HL-60/S4 treated with phorbol 12-myristate 13-acetate at 8.2 ng/mL for 4 days and 3 days (cell line): Measurements from ENCODE around the gene P3H4.
"Not testable (repeated sequence)": the region's sequence is repeated elsewhere in the genome, so short reads cannot be mapped to it uniquely, and the experiment has no call there.

Experiments used
- in situ Hi-C: fragments of 300-500 bp; cut with MboI; formaldehyde crosslinking; loops from 2 replicates; pipeline ENCODE4 v1.15.0; 2022; ENCODE audit warnings: low sequenced_read_pairs

Gene P3H4

DNA sequence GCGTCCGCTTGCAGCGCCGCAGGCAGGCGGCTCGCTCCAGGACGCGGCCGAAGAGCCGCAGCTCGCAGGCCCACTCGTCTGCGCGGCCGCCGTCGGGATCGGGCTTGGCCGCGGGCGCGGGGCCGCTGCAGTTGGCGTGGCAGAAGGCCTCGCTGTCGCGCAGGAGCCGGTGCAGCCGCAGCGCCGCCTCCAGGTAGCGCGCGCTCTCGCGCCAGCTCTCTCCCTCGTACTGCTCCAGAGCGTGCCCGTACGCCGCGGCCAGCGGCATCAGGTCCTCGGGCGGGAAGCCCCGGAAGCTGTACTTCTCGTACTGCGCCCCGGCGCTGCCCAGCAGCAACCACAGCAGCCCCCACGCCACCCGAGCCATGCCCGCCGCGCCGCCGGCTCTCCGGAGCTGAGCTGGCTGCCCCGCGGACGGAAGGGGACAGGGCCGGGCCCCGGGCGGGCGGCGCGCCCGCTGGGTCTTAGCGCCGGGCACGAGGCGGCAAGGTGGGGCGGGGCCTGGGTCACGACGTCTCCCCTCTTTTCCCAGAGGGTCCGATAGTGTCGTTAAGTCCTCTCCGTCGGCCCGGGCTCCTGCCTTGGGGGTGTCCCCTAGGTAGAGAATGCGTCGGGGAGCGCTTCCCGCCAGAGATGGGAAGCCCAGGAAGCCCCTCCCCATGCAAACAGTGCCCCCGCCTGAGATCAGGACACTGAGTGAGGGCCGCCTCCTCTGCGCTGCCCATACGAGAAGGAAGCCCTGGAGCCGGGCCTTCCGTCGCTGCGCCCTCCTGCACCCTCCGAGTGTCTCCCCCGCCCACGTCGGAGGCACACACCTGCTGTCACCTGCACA is at the start of gene P3H4:
TSS of gene P3H4 (minus strand) at position 401 of the 832 bp plus-strand sequence. CDS start at position 367, 34 bp downstream.
- in situ Hi-C loops: no loop called here

DNA sequence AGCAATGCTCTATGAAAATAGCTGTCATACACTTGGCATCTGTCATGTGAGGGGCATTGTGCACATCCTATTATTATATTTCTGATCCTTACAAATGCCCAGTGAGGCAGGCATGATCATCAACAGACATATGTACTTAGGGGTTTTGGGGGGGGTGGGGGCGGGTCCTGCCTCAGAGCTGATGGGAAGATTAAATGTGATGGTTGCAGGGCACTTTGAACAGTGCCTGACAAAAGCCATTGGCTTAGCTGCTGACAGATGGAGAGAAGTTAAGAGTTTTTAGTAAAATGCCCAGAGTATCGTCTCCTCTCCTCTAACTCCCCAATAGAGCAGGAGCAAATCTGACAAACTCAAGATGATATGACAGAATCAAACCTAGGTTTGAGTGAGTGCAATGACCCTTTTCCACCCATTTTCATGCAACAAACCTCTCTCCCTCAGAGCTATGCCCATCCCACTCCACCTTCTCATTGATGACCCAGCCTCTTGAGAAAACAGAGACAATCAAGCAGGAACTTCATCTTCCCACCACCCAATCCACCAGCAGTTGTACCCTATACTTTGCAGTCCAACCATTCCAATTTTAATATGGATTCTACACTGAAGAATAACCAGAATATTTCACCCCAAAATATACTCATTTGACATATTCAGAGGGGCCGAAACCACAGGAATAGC is 48.6 kb upstream of the P3H4 start:
- in situ Hi-C loops: no loop called here

DNA sequence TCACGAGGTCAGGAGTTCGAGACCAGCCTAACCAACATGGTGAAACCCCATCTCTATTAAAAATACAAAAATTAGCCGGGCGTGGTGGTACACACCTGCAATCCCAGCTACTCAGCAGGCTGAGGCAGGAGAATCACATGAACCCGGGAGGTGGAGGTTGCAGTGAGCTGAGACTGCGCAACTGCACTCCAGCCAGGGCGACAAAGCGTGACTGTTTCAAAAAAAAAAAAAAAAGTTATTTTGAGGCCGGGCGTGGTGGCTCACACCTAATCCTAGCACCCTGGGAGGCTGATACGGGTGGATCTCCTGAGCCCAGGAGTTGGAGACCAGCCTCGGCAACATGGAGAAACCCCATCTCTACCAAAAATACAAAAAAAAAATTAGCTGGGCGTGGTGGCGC is 39.6 kb upstream of the P3H4 start:
- in situ Hi-C loops: not testable (repeated sequence)

DNA sequence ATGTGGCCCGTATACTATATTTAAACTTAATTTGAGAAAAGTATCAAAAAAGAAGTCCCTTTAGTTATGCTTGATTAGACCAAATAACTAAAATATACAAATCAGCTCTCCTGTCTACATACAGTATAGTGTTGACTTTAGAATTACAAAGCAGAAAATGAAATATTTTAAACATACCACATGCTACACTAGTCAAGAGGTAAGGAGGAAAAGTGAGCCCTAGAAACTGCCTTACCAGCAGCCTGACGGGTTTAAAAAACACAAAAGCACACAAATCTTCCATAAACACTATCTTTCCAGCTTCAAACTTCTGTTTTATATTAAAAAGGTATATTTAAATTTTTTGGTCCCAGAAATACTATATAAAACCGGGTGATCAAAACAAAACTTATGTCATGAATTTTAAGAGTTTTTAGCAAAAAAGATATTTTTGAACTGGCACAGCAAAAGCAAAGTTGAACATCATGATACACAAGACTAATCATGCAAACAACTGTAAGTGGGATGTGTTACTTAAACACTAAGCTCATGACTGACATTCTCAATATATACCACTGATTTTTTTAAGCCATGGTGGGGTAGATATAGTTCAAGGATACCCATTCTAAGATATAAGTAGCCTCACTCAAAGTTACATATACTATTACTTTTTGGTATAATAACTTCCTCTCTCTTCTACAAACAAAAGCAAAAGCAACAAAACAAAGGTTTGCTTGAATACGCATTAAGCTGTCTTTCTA is 37.7 kb upstream of the P3H4 start:
- in situ Hi-C loops: no loop called here

- in situ Hi-C loops: no loop called here
Measured at GRCh38 chr17:41848788-41849187, 37.0 kb upstream of the P3H4 start.

- in situ Hi-C loops: no loop called here
Measured at GRCh38 chr17:41844971-41845370, 33.2 kb upstream of the P3H4 start.

DNA sequence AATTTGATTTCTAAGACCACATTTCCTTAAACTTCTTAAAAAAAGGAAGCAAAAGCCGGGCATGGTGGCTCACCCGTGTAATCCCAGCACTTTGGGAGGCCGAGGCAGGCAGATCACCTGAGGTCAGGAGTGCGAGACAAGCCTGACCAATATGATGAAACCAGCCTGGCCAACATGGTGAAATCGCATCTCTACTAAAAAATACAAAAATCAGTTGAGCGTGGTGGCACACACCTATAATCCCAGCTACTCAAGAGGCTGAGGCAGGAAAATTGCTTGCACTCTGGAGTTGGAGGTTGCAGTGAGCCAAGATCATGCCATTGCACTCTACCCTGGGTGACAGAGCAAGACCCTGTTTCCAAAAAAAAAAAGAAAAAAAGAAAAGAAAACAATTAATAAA is 29.0 kb upstream of the P3H4 start:
- in situ Hi-C loops: not testable (repeated sequence)

DNA sequence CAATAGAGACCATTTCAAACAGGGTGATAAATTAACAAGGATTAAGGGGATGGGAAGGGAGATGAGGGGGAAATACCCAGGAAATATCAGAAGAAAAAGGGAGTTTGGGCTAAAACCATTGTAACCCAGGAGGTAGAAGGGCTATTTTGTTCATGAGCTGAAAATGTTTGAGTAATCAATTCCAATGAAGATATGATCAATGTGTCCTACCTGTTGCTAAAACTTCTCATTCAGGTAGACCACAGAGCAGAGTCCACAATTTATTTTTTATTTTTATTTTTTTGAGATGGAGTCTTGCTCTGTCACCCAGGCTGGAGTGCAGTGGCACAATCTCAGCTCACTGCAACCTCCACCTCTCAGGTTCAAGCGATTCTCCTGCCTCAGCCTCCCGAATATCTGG is 27.7 kb upstream of the P3H4 start:
- in situ Hi-C loops: not testable (repeated sequence)

DNA sequence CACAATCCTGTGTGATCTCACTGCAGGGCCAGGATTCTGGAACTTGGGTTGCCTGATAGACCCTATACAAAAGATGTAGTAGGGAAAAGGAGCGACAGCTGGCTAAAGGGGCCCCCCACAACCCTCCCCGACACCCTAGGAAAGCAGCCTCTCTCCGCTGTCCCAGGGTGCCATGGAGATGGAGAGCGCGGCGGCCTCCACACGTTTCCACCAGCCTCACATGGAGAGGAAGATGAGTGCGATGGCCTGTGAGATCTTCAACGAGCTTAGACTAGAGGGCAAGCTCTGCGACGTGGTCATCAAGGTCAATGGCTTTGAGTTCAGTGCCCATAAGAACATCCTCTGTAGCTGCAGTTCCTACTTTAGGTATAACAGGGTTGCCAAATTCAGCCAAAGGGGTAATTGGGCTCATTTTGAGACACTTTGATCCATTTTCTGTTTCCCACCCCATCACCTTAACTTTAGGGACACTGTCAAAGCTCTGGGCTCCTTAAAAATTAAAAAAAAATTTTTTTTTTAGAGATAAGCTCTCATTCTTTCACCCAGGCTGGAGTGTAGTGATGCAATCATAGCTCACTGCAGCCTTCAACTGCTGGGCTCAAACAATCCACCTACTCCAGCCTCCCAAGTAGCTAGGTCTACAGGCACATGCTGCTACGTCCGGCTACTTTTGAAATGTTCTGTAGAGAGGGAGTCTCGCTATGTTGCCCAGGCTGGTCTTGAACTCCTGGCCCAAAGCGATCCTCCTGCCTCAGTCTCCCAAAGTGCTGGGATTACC is 26.2 kb upstream of the P3H4 start, which contains the start of gene KLHL10:
TSS of gene KLHL10 (plus strand) at position 65 of the 778 bp plus-strand sequence. CDS start at position 173, 108 bp downstream.
- in situ Hi-C loops: no loop called here

GRCh38 chr17:41836550-41837196 is 24.9 kb upstream of the P3H4 start:
- in situ Hi-C loops: no loop called here

- in situ Hi-C loops: no loop called here
Measured at GRCh38 chr17:41835800-41836549, 24.2 kb upstream of the P3H4 start, which contains the start of gene NT5C3B. Gene NT5C3B (minus strand): TSS chr17:41836232. CDS start chr17:41836193, 39 bp downstream.

- in situ Hi-C loops: no loop called here
Measured at GRCh38 chr17:41835214-41835799, 23.6 kb upstream of the P3H4 start.

DNA sequence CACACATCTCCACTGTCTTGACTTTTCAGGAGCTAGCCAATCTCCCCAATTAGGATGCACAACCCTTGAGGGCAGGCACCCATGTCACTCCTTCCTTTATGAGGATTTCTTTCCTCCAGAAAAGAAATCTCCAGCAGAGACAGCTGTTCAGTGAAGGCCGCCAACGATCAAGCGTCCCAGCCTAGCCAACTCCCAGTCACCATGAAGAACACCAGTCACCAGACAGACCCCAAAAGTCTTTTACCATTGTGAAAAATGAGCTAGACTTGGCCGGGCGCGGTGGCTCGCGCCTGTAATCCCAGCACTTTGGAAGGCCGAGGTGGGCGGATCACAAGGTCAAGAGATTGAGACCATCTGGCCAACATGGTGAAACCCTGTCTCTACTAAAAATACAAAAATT is 18.2 kb upstream of the P3H4 start:
- in situ Hi-C loops: not testable (repeated sequence)

- in situ Hi-C loops: no loop called here
Measured at GRCh38 chr17:41825175-41825845, 13.6 kb upstream of the P3H4 start.

DNA sequence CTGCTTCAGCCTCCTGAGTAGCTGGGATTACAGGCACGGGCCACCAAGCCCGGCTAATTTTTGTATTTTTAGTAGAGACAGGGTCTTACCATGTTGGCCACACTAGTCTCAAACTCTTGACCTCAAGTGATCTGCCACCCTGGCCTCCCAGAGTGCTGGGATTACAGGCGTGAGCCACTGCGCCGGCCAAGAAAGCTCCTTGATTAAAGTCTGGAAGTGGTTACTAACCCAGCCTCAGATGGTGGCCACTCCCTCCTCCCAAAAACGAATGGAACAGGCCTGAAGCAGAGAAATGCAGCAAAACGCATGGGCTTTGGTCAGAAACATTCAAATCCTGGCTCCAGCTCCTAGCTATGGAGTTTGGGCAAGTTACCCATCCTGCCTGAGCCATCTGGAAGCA is 12.3 kb upstream of the P3H4 start:
- in situ Hi-C loops: no loop called here

GRCh38 chr17:41823580-41823979 is 11.8 kb upstream of the P3H4 start:
- in situ Hi-C loops: no loop called here

DNA sequence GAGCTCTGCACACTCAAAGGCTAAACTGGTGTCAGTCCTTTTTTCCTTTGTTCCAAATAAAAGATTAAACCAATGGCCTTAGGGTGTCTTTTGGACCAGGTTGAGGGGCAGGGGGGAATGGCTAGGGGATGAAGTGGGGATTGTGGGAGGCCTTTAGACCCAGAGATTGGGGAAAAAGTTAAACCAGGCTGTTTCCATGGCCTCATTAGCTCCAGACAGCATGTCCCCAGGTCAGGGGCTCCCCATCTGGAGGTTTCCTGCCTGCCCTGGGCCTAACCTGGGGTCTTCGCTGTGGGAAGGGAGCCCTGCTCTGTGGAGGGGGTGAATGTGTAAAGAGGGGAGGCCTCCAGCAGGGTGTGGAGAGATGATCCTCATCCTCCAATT is 11.4 kb upstream of the P3H4 start:
- in situ Hi-C loops: no loop called here
